Central memory CD8-positive, alpha-beta T cell (primary cell): ENCODE data around the gene EPHB1.

ENCODE experiments used
- ATAC-seq: fragments of 150-1000 bp; cut with Tn5 transposase; replicated peaks from 2 replicates; pipeline ENCODE4 v1.10.0; 2022; ENCODE audit warnings: mild to moderate bottlenecking, moderate FRiP score, moderate number of reproducible peaks; ENCODE audit not compliant: poor library complexity, severe bottlenecking; ENCODE audit errors: extremely low read depth
- DNase-seq, 2 donors: peaks; one replicate each; pipeline ENCODE4 v3.0.0; 2021; ENCODE audit warnings: low spot score in 2 of 2
- H3K27ac Mint-ChIP-seq: one replicate; pipeline ENCODE4 v1.8.0; 2022; ENCODE audit warnings: low read depth, mild to moderate bottlenecking, moderate library complexity, mixed read lengths
- H3K27me3 Mint-ChIP-seq: one replicate; pipeline ENCODE4 v1.8.0; 2022; ENCODE audit warnings: mixed read lengths
- H3K36me3 Mint-ChIP-seq: one replicate; pipeline ENCODE4 v1.8.0; 2022; ENCODE audit warnings: mild to moderate bottlenecking, moderate library complexity, mixed read lengths; ENCODE audit not compliant: insufficient read depth
- H3K4me1 Mint-ChIP-seq: one replicate; pipeline ENCODE4 v1.8.0; 2022; ENCODE audit warnings: mixed read lengths
- H3K4me3 Mint-ChIP-seq: one replicate; pipeline ENCODE4 v1.8.0; 2022; ENCODE audit warnings: mild to moderate bottlenecking, moderate library complexity, mixed read lengths
- H3K9me3 Mint-ChIP-seq: one replicate; pipeline ENCODE4 v1.8.0; 2022; ENCODE audit warnings: mixed read lengths

Gene EPHB1

DNA sequence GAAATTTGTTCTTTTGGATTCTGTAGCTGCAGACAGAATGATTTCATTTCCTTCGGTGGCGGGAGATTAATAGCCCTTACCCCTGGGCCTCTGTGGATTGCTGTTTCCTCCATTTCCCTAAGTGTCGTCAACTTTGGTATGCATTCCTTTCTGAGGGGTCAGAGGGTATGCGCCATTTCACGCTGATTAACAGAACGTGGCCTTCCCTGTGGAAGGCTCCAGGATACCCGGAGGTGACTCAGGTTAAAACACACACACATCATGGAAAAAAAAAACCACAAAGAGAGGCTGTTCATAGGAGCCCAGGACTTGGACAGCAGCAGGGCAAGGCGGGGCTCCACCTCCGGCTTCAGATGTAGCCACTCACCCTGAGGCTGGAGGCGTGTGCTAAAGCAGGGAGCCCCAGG, 51.9 kb downstream of the EPHB1 start:
- Mint-ChIP-seq H3K36me3 (no peaks in the 10 kb centered on the region), H3K4me1 (no peaks in the 10 kb centered on the region), H3K27ac (no peak overlapping the region), H3K4me3 (no peak overlapping the region), H3K27me3 (no peaks in the 10 kb centered on the region), H3K9me3 (peaks cover 5% of the 10 kb centered on the region)
- no peak for ATAC-seq
- no peak for DNase-seq

DNA sequence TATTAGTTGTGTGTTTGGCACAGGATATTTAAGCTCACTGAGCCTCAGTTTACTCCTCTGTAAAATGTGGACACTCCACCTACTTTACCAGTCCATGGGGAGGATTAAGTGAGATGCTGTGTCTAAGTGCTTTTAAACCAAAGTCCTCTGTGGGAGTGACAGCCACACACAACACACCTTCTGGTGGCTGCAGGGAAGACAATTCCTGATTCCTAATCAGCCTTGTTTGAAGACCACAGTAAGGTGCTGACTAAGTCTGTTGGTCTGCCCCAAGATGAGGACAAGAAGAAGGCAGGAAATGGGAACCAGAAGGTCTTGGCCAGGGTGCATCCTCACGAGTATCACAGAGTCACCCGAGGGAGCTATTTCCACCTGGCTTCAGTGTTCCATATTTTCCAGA, 52.3 kb downstream of the EPHB1 start:
- ATAC-seq (no peak), DNase-seq (no peak)
- H3K36me3 Mint-ChIP-seq, result no peaks in the 10 kb centered on the region
- H3K4me3 Mint-ChIP-seq, result no peak overlapping the region
- H3K4me1 Mint-ChIP-seq, result no peaks in the 10 kb centered on the region
- H3K27ac Mint-ChIP-seq, result no peak overlapping the region
- H3K27me3 Mint-ChIP-seq, result no peaks in the 10 kb centered on the region
- H3K9me3 Mint-ChIP-seq, result peaks cover 5% of the 10 kb centered on the region

DNA sequence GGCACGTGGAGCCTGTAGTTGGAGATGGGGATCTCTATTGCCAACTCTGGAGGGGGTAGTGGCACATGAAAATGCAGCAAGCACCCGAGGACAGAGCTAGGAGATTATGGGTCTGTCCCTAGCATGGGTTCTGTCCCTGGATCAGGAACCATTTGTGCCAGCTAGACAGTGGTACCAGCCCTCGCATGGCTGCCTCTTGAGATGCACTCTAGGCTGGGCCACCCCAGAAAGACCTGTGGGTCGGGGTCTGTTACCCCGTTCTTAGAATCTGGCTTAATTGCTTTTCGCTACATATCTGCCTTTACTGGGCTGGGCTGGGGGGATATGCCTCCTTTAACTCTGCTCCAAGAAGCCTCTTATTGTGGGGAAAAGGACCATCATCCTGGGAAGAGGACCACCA, 54.5 kb downstream of the EPHB1 start:
- DNase-seq (no peak), ATAC-seq (no peak)
- no peaks in the 10 kb centered on the region for H3K27me3 Mint-ChIP-seq
- H3K4me3 Mint-ChIP-seq, result no peak overlapping the region
- H3K36me3 Mint-ChIP-seq, result no peaks in the 10 kb centered on the region
- no peaks in the 10 kb centered on the region for H3K4me1 Mint-ChIP-seq
- no peak overlapping the region for H3K27ac Mint-ChIP-seq
- no peaks in the 10 kb centered on the region for H3K9me3 Mint-ChIP-seq

DNA sequence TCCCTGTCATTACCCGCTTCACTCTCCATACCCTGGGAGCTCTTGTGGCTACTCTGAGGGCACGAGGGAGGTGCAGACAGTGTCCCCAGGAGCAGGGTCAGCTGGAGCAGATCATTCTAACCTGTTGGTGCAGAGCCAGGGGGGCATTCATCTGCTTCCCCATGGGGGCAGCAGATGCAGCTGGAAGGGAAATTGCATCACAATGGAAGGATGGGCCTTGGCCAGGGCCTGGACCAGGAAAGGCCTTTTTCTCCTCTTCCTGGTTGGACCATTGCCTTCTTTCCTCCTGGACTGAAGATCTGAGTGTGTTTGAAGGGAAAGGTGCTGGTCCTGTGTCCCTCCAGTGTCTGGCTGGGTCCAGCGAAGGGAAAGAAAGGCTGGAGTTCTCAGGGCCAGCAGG, 55.7 kb downstream of the EPHB1 start:
- Mint-ChIP-seq H3K9me3 (no peaks in the 10 kb centered on the region), H3K4me3 (no peak overlapping the region), H3K4me1 (no peaks in the 10 kb centered on the region), H3K27ac (no peak overlapping the region), H3K36me3 (no peaks in the 10 kb centered on the region), H3K27me3 (no peaks in the 10 kb centered on the region)
- ATAC-seq, result no peak
- no peak for DNase-seq

DNA sequence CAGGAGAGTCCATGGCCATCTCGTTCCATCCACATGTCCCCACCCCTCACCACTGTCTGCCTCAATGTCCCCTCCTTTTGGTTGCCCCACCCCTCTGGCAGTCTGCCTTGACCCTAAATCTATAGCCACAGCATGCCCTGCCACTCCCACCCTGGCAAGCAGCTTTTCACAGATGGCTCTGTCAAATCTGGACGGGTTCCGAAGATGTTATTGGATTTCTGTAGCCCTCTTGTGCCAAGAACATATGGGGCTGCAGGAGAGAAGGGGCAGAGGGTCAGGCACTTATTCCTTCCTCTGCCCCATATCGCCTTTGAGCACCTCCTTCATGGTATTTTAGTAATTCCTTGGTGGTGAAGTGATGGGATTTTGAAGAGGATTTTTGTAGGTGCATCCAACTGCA, 57.1 kb downstream of the EPHB1 start:
- Mint-ChIP-seq H3K4me1 (no peaks in the 10 kb centered on the region), H3K27me3 (no peaks in the 10 kb centered on the region), H3K4me3 (no peak overlapping the region), H3K27ac (no peak overlapping the region), H3K36me3 (no peaks in the 10 kb centered on the region), H3K9me3 (no peaks in the 10 kb centered on the region)
- no peak for DNase-seq
- ATAC-seq, result no peak

DNA sequence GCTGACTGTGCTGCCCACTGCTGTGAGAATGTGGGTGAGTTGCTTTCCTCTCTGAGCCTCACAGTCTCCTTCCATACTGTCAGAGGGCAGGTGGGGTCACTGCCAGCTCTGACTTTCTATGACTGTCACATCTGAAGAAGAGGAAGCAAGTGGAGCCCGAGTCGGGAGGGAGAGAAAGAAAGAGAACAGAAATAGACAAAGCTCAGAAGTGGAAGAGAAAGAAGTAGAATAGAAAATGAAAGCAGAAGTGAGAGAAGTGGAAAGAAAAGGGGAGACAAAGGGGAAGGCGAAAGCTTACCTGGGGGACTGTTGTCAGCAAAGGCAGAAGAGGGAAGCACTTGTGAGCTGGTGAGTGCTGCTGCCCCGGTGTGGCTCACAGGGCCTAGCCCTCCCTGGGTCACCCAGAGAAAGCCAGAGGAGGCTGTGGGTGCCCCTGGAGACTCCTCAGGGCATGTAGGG, 57.9 kb downstream of the EPHB1 start:
- ATAC-seq (peak; percentile 30), DNase-seq (no peak)
- Mint-ChIP-seq H3K9me3 (no peaks in the 10 kb centered on the region), H3K36me3 (no peaks in the 10 kb centered on the region), H3K27ac (no peak overlapping the region), H3K4me3 (no peak overlapping the region), H3K4me1 (no peaks in the 10 kb centered on the region), H3K27me3 (no peaks in the 10 kb centered on the region)

DNA sequence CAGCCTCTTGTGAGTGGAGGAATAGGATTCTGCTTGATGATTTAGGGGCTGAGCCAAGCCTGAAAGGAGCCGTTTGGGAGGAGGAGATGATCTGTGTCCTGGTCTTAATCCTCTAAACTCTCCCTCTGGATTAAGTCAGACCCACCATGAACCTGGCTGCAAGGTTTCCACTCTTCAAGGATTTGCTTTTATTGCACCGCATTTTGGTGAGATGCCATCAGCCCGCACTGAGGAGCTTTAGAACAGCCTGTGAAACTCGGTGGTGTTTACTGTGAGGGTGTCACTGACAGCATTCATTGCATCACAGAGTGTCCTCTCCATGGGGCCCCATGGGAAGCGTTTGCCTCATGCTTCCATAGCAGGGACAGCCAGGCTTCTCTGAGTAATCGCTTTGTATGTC, 59.2 kb downstream of the EPHB1 start:
- Mint-ChIP-seq H3K36me3 (no peaks in the 10 kb centered on the region), H3K27ac (no peak overlapping the region), H3K4me1 (no peaks in the 10 kb centered on the region), H3K27me3 (no peaks in the 10 kb centered on the region), H3K4me3 (no peak overlapping the region), H3K9me3 (no peaks in the 10 kb centered on the region)
- DNase-seq (no peak), ATAC-seq (no peak)

DNA sequence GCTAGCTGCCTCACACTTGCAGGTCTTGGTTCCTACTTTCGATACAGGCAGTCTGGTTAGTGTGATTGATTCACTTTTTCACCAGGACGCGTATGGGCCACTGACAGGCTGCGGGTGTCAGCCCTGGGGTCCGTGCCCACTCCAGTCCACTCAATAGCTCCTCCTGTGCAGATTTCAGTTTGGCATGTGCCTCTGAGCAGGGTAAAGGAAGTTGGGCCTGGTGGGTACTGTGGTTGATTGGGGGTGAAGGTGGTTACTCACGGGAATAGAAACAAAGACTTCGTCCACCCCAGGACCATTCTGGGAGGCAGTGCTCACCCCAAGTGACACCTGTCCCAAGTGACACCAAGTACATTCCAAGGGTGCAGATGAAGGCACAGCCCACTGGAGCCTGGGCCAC, 62.3 kb downstream of the EPHB1 start:
- Mint-ChIP-seq H3K27me3 (no peaks in the 10 kb centered on the region), H3K9me3 (no peaks in the 10 kb centered on the region), H3K36me3 (no peaks in the 10 kb centered on the region), H3K27ac (no peak overlapping the region), H3K4me3 (no peak overlapping the region), H3K4me1 (no peaks in the 10 kb centered on the region)
- ATAC-seq (no peak), DNase-seq (no peak)

DNA sequence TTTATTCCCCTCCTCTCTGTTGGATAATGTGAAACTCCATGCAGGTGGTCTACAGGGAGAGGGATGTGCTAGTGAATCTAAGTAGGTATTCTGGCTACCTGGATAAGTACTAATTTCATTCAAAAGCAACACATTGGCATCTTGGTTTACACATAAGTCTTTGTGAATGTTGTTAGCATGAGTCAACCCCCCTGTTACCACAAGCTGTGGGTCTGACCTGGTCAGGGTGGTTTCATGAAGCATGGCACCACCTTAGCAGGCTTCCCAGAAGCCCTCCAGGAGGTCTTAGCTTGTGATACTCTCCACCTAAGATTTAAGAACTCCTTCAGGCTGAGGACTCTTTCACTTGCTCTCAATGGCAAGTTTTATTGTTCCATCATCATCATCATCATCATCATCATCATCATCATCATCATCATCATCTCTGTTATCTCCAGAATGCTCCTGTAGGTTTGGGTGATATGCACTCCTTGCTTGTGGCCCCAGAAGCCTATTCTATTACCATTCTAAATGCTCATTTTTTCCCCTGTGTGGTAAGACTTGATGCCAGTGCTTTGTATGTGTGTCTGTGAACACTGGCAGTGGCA, 62.8 kb downstream of the EPHB1 start:
- Mint-ChIP-seq H3K27me3 (no peaks in the 10 kb centered on the region), H3K36me3 (no peaks in the 10 kb centered on the region), H3K27ac (no peak overlapping the region), H3K4me1 (no peaks in the 10 kb centered on the region), H3K4me3 (no peak overlapping the region), H3K9me3 (no peaks in the 10 kb centered on the region)
- ATAC-seq, result no peak
- DNase-seq, result no peak

DNA sequence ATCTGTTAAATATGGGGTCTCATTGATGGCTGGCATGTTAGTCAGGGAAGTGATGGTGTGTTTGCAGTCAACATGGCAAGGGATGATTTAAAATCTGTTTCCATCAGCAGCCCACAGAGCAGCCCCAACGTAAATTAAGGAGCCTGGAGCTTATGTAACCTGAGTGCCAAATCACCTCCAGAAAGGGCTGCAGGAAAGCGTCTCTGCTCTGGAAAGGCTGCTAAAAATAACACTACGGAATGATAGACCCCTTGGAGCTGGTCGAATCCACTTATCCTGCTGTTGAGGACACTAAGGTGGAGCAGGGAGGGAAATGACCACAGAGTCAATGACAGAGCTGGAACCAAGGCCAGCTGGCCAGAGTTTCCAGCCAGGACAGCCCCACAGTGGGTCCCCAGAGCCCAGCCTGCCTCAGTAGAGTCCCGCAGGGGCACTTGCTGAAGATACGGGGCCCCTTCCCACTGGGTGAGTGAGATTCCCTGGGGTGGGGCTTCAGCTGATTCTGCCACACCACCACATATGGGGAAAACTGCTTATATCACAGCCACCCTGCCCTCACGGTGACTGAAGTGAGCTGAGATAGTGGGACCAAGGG, 63.5 kb downstream of the EPHB1 start:
- no peaks in the 10 kb centered on the region for H3K36me3 Mint-ChIP-seq
- no peaks in the 10 kb centered on the region for H3K4me1 Mint-ChIP-seq
- H3K27ac Mint-ChIP-seq, result no peak overlapping the region
- ATAC-seq (no peak), DNase-seq (no peak)
- H3K27me3 Mint-ChIP-seq, result no peaks in the 10 kb centered on the region
- H3K9me3 Mint-ChIP-seq, result no peaks in the 10 kb centered on the region
- H3K4me3 Mint-ChIP-seq, result no peak overlapping the region

DNA sequence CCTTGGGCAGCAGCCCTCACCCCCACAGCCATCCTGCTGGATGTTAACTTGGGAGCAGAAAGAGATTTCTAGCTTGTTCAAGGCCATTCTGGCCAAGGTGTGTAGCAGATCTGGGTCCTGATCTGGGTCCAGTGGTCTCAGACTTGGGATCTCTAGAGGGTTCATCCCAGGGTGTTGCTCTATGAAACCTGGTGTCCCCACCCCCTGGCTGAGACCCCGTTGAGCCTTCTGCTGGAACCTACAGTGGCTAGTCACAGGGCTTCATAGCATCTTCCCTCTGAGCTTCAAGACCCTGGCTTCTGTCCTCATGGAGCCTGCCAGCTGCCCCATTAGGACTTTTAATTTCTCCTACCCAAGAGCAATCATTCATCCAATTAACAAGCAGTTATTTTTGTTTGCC, 64.3 kb downstream of the EPHB1 start:
- Mint-ChIP-seq H3K36me3 (no peaks in the 10 kb centered on the region), H3K4me3 (no peak overlapping the region)

DNA sequence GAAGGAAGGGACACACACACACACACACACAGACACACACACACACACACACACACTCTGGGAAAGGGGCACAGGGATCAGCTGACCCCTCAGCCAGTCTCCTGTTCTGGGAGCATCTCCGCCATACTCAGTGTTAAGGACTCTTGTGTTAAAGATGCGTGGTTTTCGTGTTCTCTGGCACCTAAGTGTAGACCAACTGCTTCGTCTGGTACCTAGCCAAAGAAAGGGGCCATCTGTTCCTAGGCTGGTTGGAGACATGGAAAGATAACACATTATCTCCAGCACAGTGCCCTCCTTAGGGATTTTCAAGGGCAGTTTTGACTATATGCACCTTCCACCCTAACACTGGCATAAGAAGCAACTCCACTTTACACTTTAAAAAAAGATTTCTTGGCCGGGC, 65.1 kb downstream of the EPHB1 start:
- DNase-seq (no peak), ATAC-seq (no peak)
- Mint-ChIP-seq H3K27ac (no peak overlapping the region), H3K9me3 (no peaks in the 10 kb centered on the region), H3K4me1 (no peaks in the 10 kb centered on the region), H3K4me3 (no peak overlapping the region), H3K36me3 (no peaks in the 10 kb centered on the region), H3K27me3 (no peaks in the 10 kb centered on the region)

More for the DNA sequence above, 64.3 kb downstream of the EPHB1 start:
- H3K4me1 Mint-ChIP-seq, result no peaks in the 10 kb centered on the region
- H3K9me3 Mint-ChIP-seq, result no peaks in the 10 kb centered on the region
- no peak for DNase-seq
- no peak for ATAC-seq
- no peaks in the 10 kb centered on the region for H3K27me3 Mint-ChIP-seq
- H3K27ac Mint-ChIP-seq, result no peak overlapping the region

DNA sequence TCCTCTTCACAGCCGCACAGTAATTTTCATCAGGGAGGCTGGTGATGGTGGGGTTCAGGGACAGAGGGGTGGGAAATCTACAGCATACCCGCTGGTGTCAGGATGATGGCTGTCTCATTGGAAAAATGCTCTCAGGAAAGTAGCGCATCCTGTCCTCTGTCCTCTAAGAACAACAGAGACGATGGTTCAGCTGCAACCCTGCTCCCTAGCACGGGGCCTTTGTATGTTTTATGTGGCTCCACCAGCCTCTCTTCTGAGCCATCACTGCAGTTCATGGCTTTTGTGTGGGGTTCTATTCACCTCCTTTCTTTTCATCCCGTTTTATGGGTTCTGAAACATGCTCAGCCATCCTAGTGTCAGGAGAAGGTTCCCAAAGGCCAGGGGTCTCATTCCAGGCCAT, 68.9 kb downstream of the EPHB1 start:
- Mint-ChIP-seq H3K9me3 (no peaks in the 10 kb centered on the region), H3K4me1 (no peaks in the 10 kb centered on the region), H3K27ac (no peak overlapping the region), H3K36me3 (no peaks in the 10 kb centered on the region), H3K27me3 (no peaks in the 10 kb centered on the region), H3K4me3 (no peak overlapping the region)
- ATAC-seq, result no peak
- no peak for DNase-seq
